Measurements from ENCODE around the gene KLHDC7A.

The KLHDC7A gene

GRCh38 chr1:18508084-18508483 lies 27.4 kb downstream of the KLHDC7A start:
- H3K9me3 Mint-ChIP-seq = no peaks in the 10 kb centered on the region
- no peak overlapping the region for H3K27ac Mint-ChIP-seq
- no peaks in the 10 kb centered on the region for H3K36me3 Mint-ChIP-seq (ENCODE audit: low read depth)
- no peaks in the 10 kb centered on the region for H3K4me1 Mint-ChIP-seq (ENCODE audit: low read depth)
- H3K4me3 Mint-ChIP-seq = no peak overlapping the region
- H3K27me3 Mint-ChIP-seq (ENCODE audit: low read depth) = no peaks in the 10 kb centered on the region
- no peak for DNase-seq (ENCODE audit: low spot score)

DNA sequence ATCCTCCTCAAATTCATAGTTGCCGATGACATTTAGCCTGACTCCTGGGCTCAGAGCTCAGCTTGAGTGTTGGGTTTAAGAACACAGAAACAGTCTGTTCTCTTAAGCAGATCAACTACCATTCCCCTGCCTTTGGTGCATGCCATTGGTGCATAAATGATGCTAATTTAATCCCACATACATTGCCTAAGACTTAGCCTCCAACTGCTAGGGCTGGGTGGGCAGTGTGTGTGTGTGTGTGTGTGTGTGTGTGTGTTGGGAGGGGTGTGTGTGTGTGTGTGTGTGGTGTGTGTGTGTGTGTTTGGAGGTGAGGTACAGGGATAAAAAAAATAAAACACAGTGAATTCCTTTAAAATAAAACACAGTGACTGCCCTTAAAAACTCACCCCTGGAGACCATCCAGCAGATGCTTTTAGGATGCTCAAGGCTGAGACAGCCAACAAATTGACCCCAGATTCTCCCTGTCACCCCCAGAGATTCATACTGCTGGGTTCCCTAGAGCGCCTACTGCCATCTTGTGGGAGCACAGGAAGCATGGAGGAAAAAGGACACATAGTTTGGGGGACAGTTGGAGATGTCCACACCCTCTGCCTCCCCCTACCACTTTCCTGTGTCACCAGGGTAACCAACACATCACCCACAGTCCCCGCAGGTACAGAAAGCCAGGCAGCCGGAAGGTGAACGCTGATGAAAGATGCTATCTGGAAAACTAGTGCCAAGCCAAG lies 30.6 kb downstream of the KLHDC7A start:
- Mint-ChIP-seq H3K27me3 (ENCODE audit: low read depth) (no peaks in the 10 kb centered on the region), H3K9me3 (peaks cover 13% of the 10 kb centered on the region), H3K4me1 (ENCODE audit: low read depth) (no peaks in the 10 kb centered on the region), H3K4me3 (no peak overlapping the region), H3K27ac (no peak overlapping the region), H3K36me3 (ENCODE audit: low read depth) (no peaks in the 10 kb centered on the region)
- DNase-seq (ENCODE audit: low spot score) = no peak

DNA sequence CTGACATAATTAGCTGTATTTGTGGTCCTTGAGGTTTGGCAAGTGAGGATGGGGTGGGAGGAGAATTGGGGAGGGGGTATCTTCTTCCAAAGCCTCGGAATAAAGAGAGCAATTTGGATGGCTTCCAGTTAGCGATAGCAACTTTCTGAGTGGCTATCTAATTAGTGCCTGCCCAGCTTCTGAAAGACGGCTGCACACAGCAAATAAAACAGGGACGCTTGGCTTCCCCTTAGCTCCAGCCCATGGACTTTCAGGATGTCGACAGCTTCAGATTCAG lies 31.1 kb downstream of the KLHDC7A start:
- H3K36me3 Mint-ChIP-seq (ENCODE audit: low read depth) = no peaks in the 10 kb centered on the region

DNA sequence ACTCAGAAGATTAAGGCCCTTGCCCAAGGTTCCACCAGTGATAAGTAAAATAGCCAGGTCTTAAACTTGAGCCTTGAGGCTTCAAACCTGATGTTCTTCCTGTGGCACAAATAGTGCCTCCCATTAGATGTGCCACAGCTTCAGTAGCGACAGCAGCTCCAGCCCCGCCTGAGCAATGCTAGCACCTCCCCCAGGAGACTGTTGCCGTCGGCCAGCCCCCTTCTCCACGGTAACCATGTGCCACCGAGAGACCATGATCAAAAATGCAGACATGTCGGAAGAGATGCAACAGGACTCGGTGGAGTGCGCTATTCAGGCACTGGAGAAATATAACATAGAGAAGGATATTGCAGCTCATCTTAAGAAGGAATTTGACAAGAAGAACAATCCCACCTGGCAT lies 32.2 kb downstream of the KLHDC7A start:
- no peak overlapping the region for H3K27ac Mint-ChIP-seq
- no peak for DNase-seq (ENCODE audit: low spot score)
- H3K27me3 Mint-ChIP-seq (ENCODE audit: low read depth) = no peaks in the 10 kb centered on the region
- peaks cover 18% of the 10 kb centered on the region for H3K9me3 Mint-ChIP-seq
- H3K4me3 Mint-ChIP-seq = no peak overlapping the region
- no peaks in the 10 kb centered on the region for H3K36me3 Mint-ChIP-seq (ENCODE audit: low read depth)
- no peaks in the 10 kb centered on the region for H3K4me1 Mint-ChIP-seq (ENCODE audit: low read depth)

More for the DNA sequence above, 31.1 kb downstream of the KLHDC7A start:
- DNase-seq (ENCODE audit: low spot score) = no peak
- Mint-ChIP-seq H3K4me1 (ENCODE audit: low read depth) (no peaks in the 10 kb centered on the region), H3K27me3 (ENCODE audit: low read depth) (no peaks in the 10 kb centered on the region), H3K9me3 (peaks cover 13% of the 10 kb centered on the region), H3K27ac (no peak overlapping the region), H3K4me3 (no peak overlapping the region)

- no peaks in the 10 kb centered on the region for H3K4me1 Mint-ChIP-seq (ENCODE audit: low read depth)
- H3K9me3 Mint-ChIP-seq = peaks cover 18% of the 10 kb centered on the region
- no peaks in the 10 kb centered on the region for H3K36me3 Mint-ChIP-seq (ENCODE audit: low read depth)
- H3K27me3 Mint-ChIP-seq (ENCODE audit: low read depth) = no peaks in the 10 kb centered on the region
- no peak for DNase-seq (ENCODE audit: low spot score)
- H3K4me3 Mint-ChIP-seq = no peak overlapping the region
- H3K27ac Mint-ChIP-seq = no peak overlapping the region
Observed at GRCh38 chr1:18513995-18514394, 33.3 kb downstream of the KLHDC7A start.

DNA sequence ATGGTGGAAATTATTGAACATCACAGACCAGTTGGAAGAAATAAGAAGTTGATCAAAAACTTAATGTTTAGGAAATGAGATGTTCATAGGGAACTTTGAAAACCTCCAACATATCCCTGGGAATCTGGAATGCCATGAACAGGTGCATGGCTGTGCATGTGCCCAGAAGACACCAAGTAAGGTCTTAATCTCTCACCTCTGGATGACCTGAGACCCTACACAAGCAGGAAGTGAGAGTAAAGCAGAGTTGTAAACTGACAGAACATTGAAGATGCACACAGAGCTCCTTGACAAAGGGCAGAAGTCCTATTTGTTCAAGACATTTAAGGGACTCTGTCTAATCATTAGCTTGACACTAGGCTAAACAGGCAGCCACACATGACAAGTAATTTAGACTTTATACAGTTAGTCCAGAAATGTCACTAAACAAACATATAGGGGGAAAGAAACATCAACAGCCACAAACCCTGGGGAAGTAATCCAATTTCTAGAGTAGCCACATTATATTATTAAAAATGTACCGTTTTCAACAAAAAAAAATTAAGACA lies 34.5 kb downstream of the KLHDC7A start:
- no peaks in the 10 kb centered on the region for H3K4me1 Mint-ChIP-seq (ENCODE audit: low read depth)
- no peaks in the 10 kb centered on the region for H3K27me3 Mint-ChIP-seq (ENCODE audit: low read depth)
- DNase-seq (ENCODE audit: low spot score) = no peak
- no peak overlapping the region for H3K4me3 Mint-ChIP-seq
- peaks cover 18% of the 10 kb centered on the region for H3K9me3 Mint-ChIP-seq
- no peak overlapping the region for H3K27ac Mint-ChIP-seq
- H3K36me3 Mint-ChIP-seq (ENCODE audit: low read depth) = no peaks in the 10 kb centered on the region

DNA sequence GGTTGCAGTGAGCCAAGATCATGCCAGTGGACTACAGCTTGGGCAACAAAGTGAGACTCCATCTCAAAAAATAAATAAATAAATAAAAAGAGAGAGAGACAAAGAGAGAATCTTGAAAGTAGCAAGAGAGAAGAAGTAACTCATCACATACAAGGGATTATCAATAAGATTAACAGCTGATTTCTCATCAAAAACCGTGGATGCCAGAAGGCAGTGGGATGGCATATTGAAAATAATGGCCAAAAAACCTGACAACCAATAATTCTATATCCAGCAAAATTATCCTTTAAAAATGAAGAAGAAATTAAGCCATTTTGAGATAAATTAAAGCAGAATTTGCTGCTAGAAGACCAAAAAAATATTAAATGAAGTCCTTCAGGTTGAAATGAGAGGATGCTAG lies 35.7 kb downstream of the KLHDC7A start:
- no peak overlapping the region for H3K27ac Mint-ChIP-seq
- no peaks in the 10 kb centered on the region for H3K4me1 Mint-ChIP-seq (ENCODE audit: low read depth)
- no peaks in the 10 kb centered on the region for H3K36me3 Mint-ChIP-seq (ENCODE audit: low read depth)
- H3K9me3 Mint-ChIP-seq = peaks cover 18% of the 10 kb centered on the region
- no peak overlapping the region for H3K4me3 Mint-ChIP-seq
- DNase-seq (ENCODE audit: low spot score) = no peak
- no peaks in the 10 kb centered on the region for H3K27me3 Mint-ChIP-seq (ENCODE audit: low read depth)

- Mint-ChIP-seq H3K27me3 (ENCODE audit: low read depth) (peaks cover 3% of the 10 kb centered on the region), H3K9me3 (no peaks in the 10 kb centered on the region), H3K4me1 (ENCODE audit: low read depth) (no peaks in the 10 kb centered on the region), H3K36me3 (ENCODE audit: low read depth) (no peaks in the 10 kb centered on the region), H3K27ac (no peak overlapping the region), H3K4me3 (no peak overlapping the region)
- DNase-seq (ENCODE audit: low spot score) = no peak
Observed at GRCh38 chr1:18526436-18527275, 45.9 kb downstream of the KLHDC7A start.

DNA sequence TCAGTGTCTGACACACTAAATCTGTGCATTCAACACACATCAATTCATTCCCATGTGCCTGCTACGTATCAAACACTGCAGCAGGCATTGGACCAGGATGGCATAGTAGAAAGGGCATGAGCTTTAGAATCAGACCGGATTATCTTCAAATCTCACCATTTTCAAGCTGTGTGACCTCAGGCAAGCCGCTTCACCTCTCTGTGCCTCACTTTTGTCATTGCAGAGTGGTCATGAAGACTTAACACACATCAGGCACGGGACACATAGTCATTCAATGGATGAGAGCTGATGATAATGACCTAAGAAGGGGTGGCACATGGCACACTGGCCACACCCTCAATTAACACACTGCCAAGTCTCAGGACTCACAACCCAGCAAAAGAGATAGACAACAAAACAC lies 46.8 kb downstream of the KLHDC7A start:
- H3K27me3 Mint-ChIP-seq (ENCODE audit: low read depth) = peaks cover 4% of the 10 kb centered on the region
- no peak for DNase-seq (ENCODE audit: low spot score)
- H3K27ac Mint-ChIP-seq = no peak overlapping the region
- no peaks in the 10 kb centered on the region for H3K36me3 Mint-ChIP-seq (ENCODE audit: low read depth)
- H3K4me3 Mint-ChIP-seq = no peak overlapping the region
- H3K4me1 Mint-ChIP-seq (ENCODE audit: low read depth) = no peaks in the 10 kb centered on the region
- H3K9me3 Mint-ChIP-seq = no peaks in the 10 kb centered on the region

- DNase-seq (ENCODE audit: low spot score) = no peak
- H3K4me3 Mint-ChIP-seq = no peak overlapping the region
- H3K27ac Mint-ChIP-seq = no peak overlapping the region
- H3K36me3 Mint-ChIP-seq (ENCODE audit: low read depth) = no peaks in the 10 kb centered on the region
- no peaks in the 10 kb centered on the region for H3K4me1 Mint-ChIP-seq (ENCODE audit: low read depth)
- H3K9me3 Mint-ChIP-seq = no peaks in the 10 kb centered on the region
- H3K27me3 Mint-ChIP-seq (ENCODE audit: low read depth) = peaks cover 4% of the 10 kb centered on the region
Observed at GRCh38 chr1:18527921-18528320, 47.2 kb downstream of the KLHDC7A start.

GRCh38 chr1:18528616-18529015 lies 47.9 kb downstream of the KLHDC7A start:
- H3K36me3 Mint-ChIP-seq (ENCODE audit: low read depth) = no peaks in the 10 kb centered on the region
- no peak for DNase-seq (ENCODE audit: low spot score)
- no peaks in the 10 kb centered on the region for H3K9me3 Mint-ChIP-seq
- H3K4me1 Mint-ChIP-seq (ENCODE audit: low read depth) = no peaks in the 10 kb centered on the region
- H3K4me3 Mint-ChIP-seq = no peak overlapping the region
- no peak overlapping the region for H3K27ac Mint-ChIP-seq
- H3K27me3 Mint-ChIP-seq (ENCODE audit: low read depth) = peaks cover 4% of the 10 kb centered on the region

DNA sequence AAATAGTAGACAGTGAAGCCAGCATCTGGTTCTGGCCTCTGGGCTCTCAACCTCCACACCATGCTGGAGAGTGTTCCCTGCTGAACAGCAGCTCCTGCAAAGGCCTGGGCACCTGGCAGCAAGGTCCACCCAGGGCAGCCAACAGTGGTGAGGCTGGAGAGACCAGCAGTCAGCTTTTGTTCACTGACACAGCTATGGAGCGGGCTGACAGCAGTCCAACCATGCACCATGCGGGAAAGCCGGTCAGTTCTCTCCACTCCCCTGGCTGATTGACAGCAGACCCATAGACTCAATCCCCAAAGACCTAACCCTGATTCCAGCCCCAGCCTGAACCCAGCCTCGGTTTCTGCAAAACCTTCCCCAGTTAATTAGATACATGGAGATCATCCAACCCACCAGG lies 49.0 kb downstream of the KLHDC7A start:
- no peak overlapping the region for H3K4me3 Mint-ChIP-seq
- H3K36me3 Mint-ChIP-seq (ENCODE audit: low read depth) = no peaks in the 10 kb centered on the region
- peaks cover 4% of the 10 kb centered on the region for H3K27me3 Mint-ChIP-seq (ENCODE audit: low read depth)
- no peaks in the 10 kb centered on the region for H3K4me1 Mint-ChIP-seq (ENCODE audit: low read depth)
- no peaks in the 10 kb centered on the region for H3K9me3 Mint-ChIP-seq
- no peak overlapping the region for H3K27ac Mint-ChIP-seq
- no peak for DNase-seq (ENCODE audit: low spot score)

DNA sequence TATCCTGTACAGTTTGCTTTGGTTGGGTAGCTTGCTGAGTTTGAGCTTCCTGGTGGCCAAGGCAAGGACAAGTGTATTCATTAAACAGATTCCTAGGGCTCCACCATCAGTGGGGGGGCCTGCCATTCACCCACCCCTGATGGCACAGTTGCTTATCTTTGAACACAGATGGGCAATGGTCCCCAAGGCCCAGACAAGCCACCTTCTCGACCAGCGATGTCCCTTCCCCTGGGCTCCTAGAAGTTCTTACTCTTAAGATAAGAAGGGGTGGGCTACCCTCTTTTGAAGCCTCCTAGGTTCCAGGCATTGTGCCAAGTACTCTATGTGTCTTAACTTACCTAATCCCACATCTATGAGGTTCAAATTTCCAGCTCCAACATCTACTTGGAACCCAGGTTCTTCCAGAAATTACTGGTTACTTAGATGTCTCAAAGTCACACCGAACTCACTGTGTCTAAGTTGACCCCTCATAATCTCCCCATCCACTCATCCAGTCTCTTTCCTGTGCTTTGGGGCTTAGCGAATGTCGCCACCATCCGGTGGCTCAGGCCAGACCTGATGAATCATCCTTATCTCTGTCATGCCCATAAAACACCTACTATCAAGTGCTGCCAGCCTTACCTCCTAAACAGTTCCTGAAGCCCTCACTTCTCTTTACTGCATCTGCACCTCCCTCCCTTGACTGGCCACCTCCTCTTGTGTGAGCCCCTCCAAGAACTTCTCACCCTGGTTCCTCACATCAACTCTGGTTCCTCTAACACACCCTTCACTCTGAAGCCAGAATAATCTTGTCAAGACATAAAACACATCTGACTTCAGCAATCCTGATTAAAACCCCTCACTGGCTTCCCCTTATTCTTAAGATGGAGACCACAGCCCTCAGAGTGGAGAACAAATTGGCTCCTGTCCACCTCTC lies 50.1 kb downstream of the KLHDC7A start:
- Mint-ChIP-seq H3K4me1 (ENCODE audit: low read depth) (no peaks in the 10 kb centered on the region), H3K27me3 (ENCODE audit: low read depth) (peaks cover 4% of the 10 kb centered on the region), H3K9me3 (no peaks in the 10 kb centered on the region), H3K4me3 (no peak overlapping the region), H3K36me3 (ENCODE audit: low read depth) (no peaks in the 10 kb centered on the region), H3K27ac (no peak overlapping the region)
- DNase-seq (ENCODE audit: low spot score) = no peak

DNA sequence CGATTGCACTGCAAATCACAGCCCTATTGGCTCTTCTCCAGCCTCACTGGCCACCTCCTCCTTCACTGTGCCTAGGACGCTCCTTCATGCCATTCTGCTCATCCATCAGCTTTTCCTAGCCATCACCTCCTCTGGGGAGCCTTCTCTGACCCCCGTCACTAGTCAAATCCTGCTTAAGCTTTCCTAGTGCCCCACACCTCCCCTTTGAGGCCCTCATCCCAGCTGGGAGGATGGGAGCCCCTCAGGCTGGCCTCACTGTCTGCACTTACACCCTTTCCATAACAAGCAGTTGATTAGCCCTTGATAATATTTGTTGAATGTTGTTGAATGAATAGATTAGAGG lies 50.7 kb downstream of the KLHDC7A start:
- H3K4me3 Mint-ChIP-seq = no peak overlapping the region
- no peaks in the 10 kb centered on the region for H3K36me3 Mint-ChIP-seq (ENCODE audit: low read depth)

More for the DNA sequence above, 50.7 kb downstream of the KLHDC7A start:
- no peak overlapping the region for H3K27ac Mint-ChIP-seq
- no peak for DNase-seq (ENCODE audit: low spot score)
- H3K4me1 Mint-ChIP-seq (ENCODE audit: low read depth) = no peaks in the 10 kb centered on the region
- H3K27me3 Mint-ChIP-seq (ENCODE audit: low read depth) = peaks cover 4% of the 10 kb centered on the region
- no peaks in the 10 kb centered on the region for H3K9me3 Mint-ChIP-seq
